OCI-LY1 (cell line): Measurements from ENCODE around the gene KLHL28.

ENCODE experiments used
- CTCF ChIP-seq: fragments of 200-600 bp; sonication (generic), shearing (Covaris generic); IDR thresholded peaks from 2 replicates; pipeline ENCODE4 v1.5.1; 2017; ENCODE audit warnings: mild to moderate bottlenecking, antibody characterized with exemption, low read length, moderate library complexity, mixed read lengths
- EZH2 ChIP-seq: fragments of 200-600 bp; sonication (generic), shearing (Covaris generic); IDR thresholded peaks from 2 replicates; pipeline ENCODE4 v1.8.0; 2017; ENCODE audit warnings: borderline replicate concordance, mixed run types, mild to moderate bottlenecking, antibody characterized with exemption, low read length, moderate library complexity, mixed read lengths

- TF ChIP-seq CTCF (no peak), EZH2 (no peak)
Measured at GRCh38 chr14:44995770-44996294, 34.1 kb upstream of the KLHL28 start.
